Natural killer cell (primary cell): ENCODE measurements around the gene SEPTIN11. TPM values are rescaled to one million over a fixed set of nuclear protein-coding genes. Genes with fewer than 3 reads are reported as not detected.

Experiments used
- ATAC-seq, 3 donors: fragments of 150-1000 bp in 2 of 3; fragments of 200-7000 bp in 1 of 3; cut with Tn5 transposase; 1 replicate in 1 of 3; 2 replicates in 2 of 3; pipeline ENCODE4 v1.10.0; 2021; ENCODE audit warnings: mild to moderate bottlenecking in 2 of 3, moderate library complexity in 2 of 3
- DNase-seq, 2 donors: peaks; one replicate each; pipeline versions ENCODE4 v3.0.0 to v3.0.0-alpha.2; 2013 to 2021; ENCODE audit warnings: mixed read lengths in 1 of 2
- H3K27ac ChIP-seq: one replicate; pipeline ENCODE4 v1.5.1; 2013; ENCODE audit warnings: mild to moderate bottlenecking, low read length
- H3K27me3 ChIP-seq: one replicate; pipeline ENCODE4 v1.6.1; 2013; ENCODE audit warnings: low read length; ENCODE audit not compliant: control insufficient read depth, insufficient read depth
- H3K36me3 ChIP-seq: one replicate; pipeline ENCODE4 v1.6.1; 2013; ENCODE audit warnings: low read length; ENCODE audit not compliant: control insufficient read depth, insufficient read depth
- H3K4me1 ChIP-seq: one replicate; pipeline ENCODE4 v1.6.1; 2013; ENCODE audit warnings: low read length; ENCODE audit not compliant: control insufficient read depth, insufficient read depth
- H3K4me3 ChIP-seq: one replicate; pipeline ENCODE4 v1.5.1; 2013; ENCODE audit warnings: low read length
- H3K9me3 ChIP-seq: one replicate; pipeline ENCODE4 v1.6.1; 2013; ENCODE audit warnings: low read length; ENCODE audit not compliant: control insufficient read depth, insufficient read depth
- H3K27ac Mint-ChIP-seq, 2 donors: one replicate each; pipeline ENCODE4 v1.8.0; 2022; ENCODE audit warnings: mild to moderate bottlenecking in 2 of 2, mixed read lengths in 2 of 2, moderate library complexity in 1 of 2
- H3K27me3 Mint-ChIP-seq, 2 donors: one replicate each; pipeline ENCODE4 v1.8.0; 2022; ENCODE audit warnings: low read depth in 2 of 2, mixed read lengths in 2 of 2
- H3K36me3 Mint-ChIP-seq: one replicate; pipeline ENCODE4 v1.8.0; 2022; ENCODE audit warnings: mixed read lengths
- H3K4me1 Mint-ChIP-seq, 2 donors: one replicate each; pipeline ENCODE4 v1.8.0; 2022; ENCODE audit warnings: mixed read lengths in 2 of 2
- H3K4me3 Mint-ChIP-seq: one replicate; pipeline ENCODE4 v1.8.0; 2022; ENCODE audit warnings: mild to moderate bottlenecking, moderate library complexity, mixed read lengths
- H3K9me3 Mint-ChIP-seq, 2 donors: one replicate each; pipeline ENCODE4 v1.8.0; 2022; ENCODE audit warnings: mixed read lengths in 2 of 2
- CTCF ChIP-seq: fragments of 200-600 bp; IDR thresholded peaks from one replicate; pipeline ENCODE4 v1.8.0; 2022; ENCODE audit warnings: antibody characterized with exemption
- WGBS: methylation state at CpG from one replicate; pipeline ENCODE4 v1.1.7; 2013; ENCODE audit warnings: missing lambda C conversion rate; ENCODE audit not compliant: insufficient coverage; 5-methylcytosine and 5-hydroxymethylcytosine counted together
- intact Hi-C: fragments of 100-400 bp; cut with micrococcal nuclease; formaldehyde crosslinking; loops from one replicate; pipeline ENCODE4 v1.14.2; 2022
- total RNA-seq, 4 donors: library from RNA; stranded (reverse); fragments of 120-200 nt in 1 of 4; gene quantifications; one replicate each; pipeline versions ENCODE4 v1.2.3 to v1.2.4, GENCODE V29; 2013 to 2022

Gene SEPTIN11
- total RNA-seq, 3 donors from 2014 or later (not counting 1 experiment from before 2014, with no cell fraction given) = 38.6 to 52.8 (median 46.2) TPM

GRCh38 chr4:76964769-76965168 lies 15.2 kb downstream of the SEPTIN11 start:
- H3K4me1 Mint-ChIP-seq = peaks cover 18 to 27% of the 10 kb centered on the region in 2 donors
- Histone ChIP-seq H3K27me3 (no peaks in the 10 kb centered on the region), H3K27ac (no peak overlapping the region), H3K4me1 (no peaks in the 10 kb centered on the region), H3K4me3 (no peak overlapping the region), H3K9me3 (no peaks in the 10 kb centered on the region), H3K36me3 (no peaks in the 10 kb centered on the region)
- H3K27ac Mint-ChIP-seq = no peak overlapping the region
- peaks cover 11% of the 10 kb centered on the region for H3K36me3 Mint-ChIP-seq
- H3K4me3 Mint-ChIP-seq = no peak overlapping the region
- intact Hi-C loops = no loop called here
- ATAC-seq = no peak
- no peaks in the 10 kb centered on the region for H3K27me3 Mint-ChIP-seq
- WGBS = 23% methylated on average over 1 of the region's 1 CpG
- no peak for DNase-seq
- peaks cover 2 to 3% of the 10 kb centered on the region in 2 donors for H3K9me3 Mint-ChIP-seq
- no peak for TF ChIP-seq CTCF

- no peak overlapping the region for H3K27ac ChIP-seq
- H3K4me1 ChIP-seq = no peaks in the 10 kb centered on the region
- H3K36me3 ChIP-seq = no peaks in the 10 kb centered on the region
- no peak for ATAC-seq
- no peak overlapping the region for H3K4me3 ChIP-seq
- intact Hi-C loops = no loop called here
- no peak for DNase-seq
- peaks cover 6% of the 10 kb centered on the region for H3K36me3 Mint-ChIP-seq
- H3K4me3 Mint-ChIP-seq = no peak overlapping the region
- H3K9me3 Mint-ChIP-seq = peaks cover 2 to 3% of the 10 kb centered on the region in 2 donors
- WGBS = 96% methylated on average over 1 of the region's 2 CpGs
- no peaks in the 10 kb centered on the region for H3K27me3 Mint-ChIP-seq
- no peak overlapping the region for H3K27ac Mint-ChIP-seq
- H3K4me1 Mint-ChIP-seq = peaks cover 15 to 16% of the 10 kb centered on the region in 2 donors
- no peak for TF ChIP-seq CTCF
- no peaks in the 10 kb centered on the region for H3K9me3 ChIP-seq
- no peaks in the 10 kb centered on the region for H3K27me3 ChIP-seq
These were observed 16.5 kb downstream of the SEPTIN11 start for GRCh38 chr4:76965866-76966579.

- no peaks in the 10 kb centered on the region for H3K27me3 Mint-ChIP-seq
- peaks cover 2 to 3% of the 10 kb centered on the region in 2 donors for H3K9me3 Mint-ChIP-seq
- ATAC-seq (no peak), DNase-seq (no peak)
- intact Hi-C loops = no loop called here
- Histone ChIP-seq H3K4me1 (no peaks in the 10 kb centered on the region), H3K27me3 (no peaks in the 10 kb centered on the region), H3K36me3 (no peaks in the 10 kb centered on the region), H3K4me3 (no peak overlapping the region), H3K27ac (no peak overlapping the region), H3K9me3 (no peaks in the 10 kb centered on the region)
- H3K4me1 Mint-ChIP-seq = peaks cover 15% of the 10 kb centered on the region in 2 donors
- no peak overlapping the region for H3K27ac Mint-ChIP-seq
- no peak overlapping the region for H3K4me3 Mint-ChIP-seq
- peaks cover 6% of the 10 kb centered on the region for H3K36me3 Mint-ChIP-seq
- no peak for TF ChIP-seq CTCF
- 95% methylated on average over 3 of the region's 4 CpGs for WGBS
These were observed 19.4 kb downstream of the SEPTIN11 start for GRCh38 chr4:76968937-76969336.

GRCh38 chr4:76969495-76969894 lies 19.9 kb downstream of the SEPTIN11 start:
- no peaks in the 10 kb centered on the region for H3K4me1 ChIP-seq
- DNase-seq = no peak
- Mint-ChIP-seq H3K4me1 (peaks cover 10 to 11% of the 10 kb centered on the region in 2 donors), H3K27me3 (no peaks in the 10 kb centered on the region), H3K9me3 (no peaks in the 10 kb centered on the region), H3K36me3 (peaks cover 2% of the 10 kb centered on the region), H3K4me3 (no peak overlapping the region), H3K27ac (no peak overlapping the region)
- H3K27me3 ChIP-seq = no peaks in the 10 kb centered on the region
- TF ChIP-seq CTCF = no peak
- no peak overlapping the region for H3K4me3 ChIP-seq
- intact Hi-C loops = no loop called here
- no peak for ATAC-seq
- H3K27ac ChIP-seq = no peak overlapping the region
- no peaks in the 10 kb centered on the region for H3K9me3 ChIP-seq
- H3K36me3 ChIP-seq = no peaks in the 10 kb centered on the region
- WGBS = 90% methylated on average over 2 of the region's 3 CpGs
